ENCODE measurements around the gene ZBED4.

ZBED4 gene

DNA sequence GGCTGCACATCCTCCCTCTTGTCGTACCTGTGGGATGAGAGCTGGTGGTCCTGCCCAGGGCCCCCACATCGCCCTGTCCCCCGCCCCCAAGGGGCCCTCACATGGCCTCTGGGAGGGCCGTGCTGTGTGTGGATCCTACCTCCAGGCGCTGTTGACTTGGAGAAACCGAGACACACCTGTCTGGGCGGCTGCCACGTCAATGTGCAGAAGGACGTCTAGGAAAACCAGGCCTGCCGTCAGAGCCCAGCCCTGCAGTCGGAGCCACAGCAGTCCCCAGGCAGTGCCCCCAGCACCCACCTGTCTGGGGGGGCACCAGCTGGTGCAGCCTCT lies 50.4 kb downstream of the ZBED4 start:
- DNase-seq (ENCODE audit: low spot score): no peak

GRCh38 chr22:49905465-49905864 lies 51.8 kb downstream of the ZBED4 start:
- no peak for DNase-seq (ENCODE audit: low spot score)

- DNase-seq (ENCODE audit: low spot score): no peak
These were observed 52.6 kb downstream of the ZBED4 start for GRCh38 chr22:49906071-49906798.

DNA sequence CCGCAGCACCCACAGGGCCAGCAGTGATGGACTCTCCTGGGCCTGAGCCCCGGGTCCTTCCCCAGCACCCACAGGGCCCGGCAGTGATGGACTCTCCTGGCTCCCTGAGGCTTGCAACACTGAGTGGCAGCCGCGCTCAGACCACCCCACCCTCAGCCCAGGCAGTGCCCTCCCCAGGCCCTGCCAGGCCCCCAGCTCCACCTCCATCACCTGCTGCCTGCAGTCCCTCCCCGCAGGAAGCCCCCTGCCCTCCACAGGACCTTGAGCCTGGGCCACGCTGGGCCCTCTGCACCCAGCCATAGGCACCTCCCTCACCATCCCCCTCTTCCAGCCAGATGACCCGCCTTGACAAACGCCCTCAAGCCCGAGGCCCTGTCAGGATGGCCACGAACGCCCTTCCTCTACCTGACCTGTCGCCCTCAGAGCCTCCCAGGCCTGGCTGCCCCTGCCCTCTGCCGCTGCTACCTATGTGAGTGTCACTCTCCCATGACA lies 53.2 kb downstream of the ZBED4 start:
- DNase-seq (ENCODE audit: low spot score): no peak

DNA sequence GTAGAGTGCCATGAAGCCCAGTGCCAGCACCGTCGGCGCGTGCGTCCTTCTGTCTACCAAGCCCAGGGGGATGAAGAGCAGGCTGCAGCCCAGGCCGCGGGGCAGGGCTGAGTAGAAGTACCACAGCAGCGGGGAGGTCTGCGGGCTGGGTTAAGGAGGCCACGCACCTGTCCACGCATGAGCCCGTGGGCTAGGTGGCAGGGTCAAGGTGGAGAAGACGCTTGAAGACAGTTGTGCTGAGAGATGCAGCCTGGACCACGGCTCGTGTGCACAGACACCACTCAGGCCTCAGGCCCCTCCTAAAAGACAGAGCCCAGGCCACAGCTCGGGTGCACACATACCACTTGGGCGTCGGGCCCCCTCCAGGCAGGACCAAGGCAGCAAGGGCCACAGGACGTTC lies 54.2 kb downstream of the ZBED4 start:
- DNase-seq (ENCODE audit: low spot score): no peak

DNA sequence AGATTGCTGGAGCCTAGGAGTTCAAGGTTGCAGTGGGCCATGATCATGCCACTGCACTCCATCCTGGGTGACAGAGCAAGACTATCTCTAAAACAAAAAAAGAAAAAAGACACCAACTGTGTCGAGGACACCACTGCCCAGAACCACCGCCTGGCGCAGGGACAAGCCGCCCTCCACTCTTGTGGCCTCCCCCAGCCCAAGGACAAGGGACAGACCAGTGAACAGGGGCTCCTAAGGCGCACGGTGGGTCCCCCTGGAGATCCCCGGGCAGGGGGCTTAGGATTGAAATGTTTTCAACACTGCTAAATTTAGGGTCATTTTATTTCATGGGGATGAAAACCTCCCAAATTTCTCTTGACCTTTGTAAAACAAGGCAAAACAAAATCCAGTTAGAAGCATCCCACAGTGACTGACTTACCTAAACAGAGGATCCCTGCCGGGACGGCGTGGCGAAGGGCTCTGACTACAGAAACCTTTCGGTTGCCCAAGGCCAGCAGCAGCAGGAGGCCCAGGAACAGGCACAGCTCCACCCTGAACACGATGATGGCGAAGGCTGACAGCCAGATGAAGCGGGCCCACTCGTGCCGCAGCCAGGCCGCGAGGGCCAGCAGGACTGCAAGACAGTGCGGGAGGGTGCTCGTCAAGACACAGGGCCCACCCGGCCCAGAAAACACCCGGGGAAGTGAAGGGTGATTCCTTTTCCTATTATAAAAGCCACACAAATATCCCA lies 56.0 kb downstream of the ZBED4 start:
- DNase-seq (ENCODE audit: low spot score): no peak

GRCh38 chr22:49910229-49911155 lies 56.8 kb downstream of the ZBED4 start:
- no peak for DNase-seq (ENCODE audit: low spot score)

GRCh38 chr22:49911881-49912625 lies 58.4 kb downstream of the ZBED4 start:
- no peak for DNase-seq (ENCODE audit: low spot score)

DNA sequence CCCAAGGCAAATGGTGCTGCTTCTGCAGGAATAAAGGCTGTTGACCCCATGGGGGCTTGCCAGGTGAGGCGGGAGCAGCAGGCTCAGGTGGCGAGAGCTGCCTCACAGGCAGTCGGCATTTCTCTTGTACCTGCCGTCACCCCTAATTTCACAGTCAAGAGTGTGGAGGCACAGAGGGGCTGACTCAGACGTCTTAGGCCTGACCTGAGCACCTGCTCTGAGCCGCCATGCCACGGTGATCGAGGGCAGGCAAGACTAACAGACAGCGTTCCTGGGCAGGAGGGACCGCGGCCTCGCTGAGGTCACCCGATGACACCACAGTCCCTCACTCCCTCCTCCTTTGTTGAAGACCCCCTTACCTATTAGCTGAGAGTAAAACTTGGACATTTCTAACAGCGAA lies 59.4 kb downstream of the ZBED4 start:
- DNase-seq (ENCODE audit: low spot score): no peak

DNA sequence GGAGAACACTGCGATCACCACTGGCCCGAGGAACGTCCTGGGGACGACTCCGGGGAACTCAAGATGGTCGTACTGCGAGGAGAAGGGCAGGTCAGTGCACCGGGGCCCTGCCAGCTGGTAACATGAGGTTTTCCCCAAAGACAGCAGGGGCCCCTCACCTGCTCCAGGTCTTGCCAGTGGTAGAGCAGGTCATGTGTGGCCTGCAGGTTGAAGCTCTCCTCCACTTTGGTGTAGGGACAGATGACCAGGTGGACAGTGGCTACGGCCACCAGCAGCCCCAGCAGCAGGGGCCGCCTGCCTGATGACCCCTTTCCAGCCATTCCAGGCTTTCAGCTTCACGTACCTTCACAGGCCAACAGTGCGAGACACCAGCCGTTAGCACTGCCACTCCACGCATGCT lies 59.8 kb downstream of the ZBED4 start:
- no peak for DNase-seq (ENCODE audit: low spot score)

DNA sequence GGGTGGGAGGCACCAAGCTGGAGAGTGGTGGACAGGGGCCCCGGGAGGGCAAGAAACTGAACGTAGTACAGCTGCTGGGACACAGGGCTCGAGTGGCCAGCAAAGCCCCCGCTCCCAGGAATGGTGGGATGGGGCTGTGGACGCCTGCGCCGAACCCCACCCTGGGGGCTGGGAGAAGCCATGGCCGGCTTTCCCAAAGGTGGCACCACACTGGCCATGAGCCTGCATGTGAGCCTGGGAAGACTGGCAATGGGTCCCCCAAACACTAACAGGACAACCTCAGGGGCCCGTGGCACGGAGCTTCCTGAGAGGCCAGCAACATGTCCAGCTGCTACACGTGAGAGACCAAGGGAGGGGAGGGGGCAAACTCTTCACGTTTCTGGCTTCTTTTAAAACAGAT lies 60.6 kb downstream of the ZBED4 start:
- no peak for DNase-seq (ENCODE audit: low spot score)

GRCh38 chr22:49915610-49916009 lies 62.0 kb downstream of the ZBED4 start:
- no peak for DNase-seq (ENCODE audit: low spot score)

DNA sequence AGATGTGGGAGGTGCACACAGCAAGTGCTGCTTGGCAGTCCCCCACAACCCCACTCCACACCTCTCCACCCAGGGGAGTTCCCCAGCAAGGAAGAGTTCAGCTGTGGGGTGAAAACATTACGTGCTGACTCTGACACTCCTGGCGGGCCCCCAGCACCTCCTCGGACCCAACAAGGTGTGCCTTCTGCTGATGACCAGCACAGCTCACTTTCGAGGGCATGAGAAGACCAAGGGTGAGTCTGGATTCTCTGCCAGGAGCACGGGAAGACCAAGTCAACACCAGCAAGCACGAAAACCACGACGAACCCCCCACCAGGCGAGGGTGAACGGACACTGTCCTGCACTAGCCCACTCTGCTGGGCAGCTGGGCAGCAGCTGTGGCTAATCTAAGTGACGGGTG lies 63.2 kb downstream of the ZBED4 start:
- no peak for DNase-seq (ENCODE audit: low spot score)

- DNase-seq (ENCODE audit: low spot score): peak; percentile 97
These were observed 64.6 kb downstream of the ZBED4 start, which contains the start of the genes ALG12 and CRELD2 for GRCh38 chr22:49917974-49918910. ALG12 (minus strand) TSS chr22:49918438; CDS start chr22:49913765, 4,673 bp downstream. CRELD2 (plus strand) TSS chr22:49918634; CDS start chr22:49918770, 136 bp downstream.

- no peak for DNase-seq (ENCODE audit: low spot score)
These were observed 65.6 kb downstream of the ZBED4 start for GRCh38 chr22:49918911-49919881.

- no peak for DNase-seq (ENCODE audit: low spot score)
These were observed 67.2 kb downstream of the ZBED4 start for GRCh38 chr22:49920859-49921258.

GRCh38 chr22:49921508-49922278 lies 68.0 kb downstream of the ZBED4 start:
- no peak for DNase-seq (ENCODE audit: low spot score)

DNA sequence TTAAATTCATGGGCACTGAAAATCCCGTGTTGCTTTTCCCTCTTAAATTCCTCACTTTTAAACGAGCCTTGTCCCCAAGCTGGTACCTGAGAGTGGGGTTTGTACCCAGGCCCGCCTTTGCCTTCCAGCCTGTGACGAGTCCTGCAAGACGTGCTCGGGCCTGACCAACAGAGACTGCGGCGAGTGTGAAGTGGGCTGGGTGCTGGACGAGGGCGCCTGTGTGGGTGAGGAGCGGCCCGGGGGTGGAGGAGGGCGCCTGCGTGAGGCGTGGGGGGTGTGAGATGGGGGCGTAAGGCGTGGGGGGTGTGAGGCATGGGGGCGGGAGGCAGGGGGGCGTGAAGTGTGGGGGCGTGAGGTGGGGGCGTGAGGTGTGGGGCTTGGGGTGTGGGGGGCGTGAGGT lies 68.8 kb downstream of the ZBED4 start:
- DNase-seq (ENCODE audit: low spot score): no peak

- DNase-seq (ENCODE audit: low spot score): no peak
These were observed 69.3 kb downstream of the ZBED4 start for GRCh38 chr22:49922926-49923325.

Data from COLO829 (cell line).